DND-41 (cell line): Measurements from ENCODE around the gene JUNB.

ENCODE experiments used
- ATAC-seq: fragments of 200-7000 bp; cut with Tn5 transposase; 3 replicates; pipeline ENCODE4 v1.9.1; 2021; ENCODE audit warnings: low read depth; ENCODE audit not compliant: insufficient read depth
- DNase-seq: peaks from one replicate; pipeline ENCODE4 v3.0.0-alpha.2; 2020
- H2AFZ ChIP-seq: 2 replicates; pipeline ENCODE4 v1.6.0; 2012; ENCODE audit warnings: low read depth, low read length
- H3K27ac ChIP-seq: 2 replicates; pipeline ENCODE4 v1.5.1; 2012; ENCODE audit warnings: low read length, inconsistent platforms
- H3K27me3 ChIP-seq: fragments of 200-600 bp; sonication (generic); 2 replicates; pipeline ENCODE4 v1.6.0; 2012; ENCODE audit warnings: low read length, mild to moderate bottlenecking, inconsistent platforms; ENCODE audit not compliant: insufficient read depth, poor library complexity
- H3K36me3 ChIP-seq: 2 replicates; pipeline ENCODE4 v1.5.1; 2012; ENCODE audit warnings: low read length, inconsistent platforms; ENCODE audit not compliant: insufficient read depth
- H3K4me1 ChIP-seq: 2 replicates; pipeline ENCODE4 v1.5.1; 2012; ENCODE audit warnings: mild to moderate bottlenecking, low read length; ENCODE audit not compliant: insufficient read depth
- H3K4me2 ChIP-seq: 2 replicates; pipeline ENCODE4 v1.6.0; 2012; ENCODE audit warnings: mild to moderate bottlenecking, moderate library complexity, low read length, inconsistent platforms; ENCODE audit not compliant: insufficient read depth
- H3K4me3 ChIP-seq, 2 experiments: fragments of 200-600 bp in 1 of 2; shearing (Covaris generic) in 1 of 2; 2 replicates each; pipeline ENCODE4 v1.5.1; 2012 to 2016; ENCODE audit warnings: inconsistent platforms in 2 of 2, low read length in 2 of 2, mild to moderate bottlenecking in 2 of 2, low read depth in 1 of 2, moderate library complexity in 1 of 2
- H3K79me2 ChIP-seq: 2 replicates; pipeline ENCODE4 v1.6.0; 2012; ENCODE audit warnings: low read length, inconsistent platforms; ENCODE audit not compliant: insufficient read depth
- H3K9ac ChIP-seq: 2 replicates; pipeline ENCODE4 v1.6.0; 2012; ENCODE audit warnings: low read depth, mild to moderate bottlenecking, inconsistent platforms, low read length, moderate library complexity
- H3K9me3 ChIP-seq: 2 replicates; pipeline ENCODE4 v1.5.1; 2012; ENCODE audit warnings: low read length, moderate library complexity, mild to moderate bottlenecking, inconsistent platforms; ENCODE audit not compliant: insufficient read depth, severe bottlenecking
- H4K20me1 ChIP-seq: 2 replicates; pipeline ENCODE4 v1.6.0; 2012; ENCODE audit warnings: low read length; ENCODE audit not compliant: insufficient read depth
- EZH2 ChIP-seq: IDR thresholded peaks from 3 replicates; pipeline ENCODE4 v1.6.1; 2012; ENCODE audit warnings: borderline replicate concordance, low read depth, mild to moderate bottlenecking, moderate library complexity, low read length, inconsistent platforms; ENCODE audit not compliant: severe bottlenecking
- TF ChIP-seq, protein P1 (sequence below): IDR thresholded peaks from 2 replicates; pipeline ENCODE4 v1.5.1; 2012; ENCODE audit warnings: borderline replicate concordance, low read length, moderate library complexity, mild to moderate bottlenecking; ENCODE audit not compliant: poor library complexity, severe bottlenecking; ENCODE audit errors: extremely low read depth

Gene JUNB

DNA sequence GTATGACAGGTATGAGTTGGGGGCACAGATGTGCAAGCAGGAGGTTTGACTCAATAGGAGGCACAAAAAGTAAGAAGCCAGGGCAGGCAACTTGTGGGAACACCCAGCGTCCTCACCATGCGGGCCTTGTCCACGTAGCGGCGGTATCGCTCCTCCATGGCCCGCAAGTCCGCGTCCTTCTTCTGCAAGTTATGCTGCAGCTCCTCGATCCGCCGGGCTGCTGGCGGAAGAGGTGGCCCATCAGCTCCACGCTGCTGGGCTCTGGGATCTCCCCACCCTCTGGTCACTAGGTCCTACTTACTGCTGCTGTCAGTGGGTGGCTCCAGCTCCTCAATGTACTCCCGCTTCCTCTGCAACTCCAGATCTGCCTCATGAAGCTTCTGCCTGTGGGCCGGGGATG is 26.6 kb upstream of the JUNB start:
- DNase-seq (no peak), ATAC-seq (no peak)
- H3K4me3 ChIP-seq, result no peak overlapping the region

DNA sequence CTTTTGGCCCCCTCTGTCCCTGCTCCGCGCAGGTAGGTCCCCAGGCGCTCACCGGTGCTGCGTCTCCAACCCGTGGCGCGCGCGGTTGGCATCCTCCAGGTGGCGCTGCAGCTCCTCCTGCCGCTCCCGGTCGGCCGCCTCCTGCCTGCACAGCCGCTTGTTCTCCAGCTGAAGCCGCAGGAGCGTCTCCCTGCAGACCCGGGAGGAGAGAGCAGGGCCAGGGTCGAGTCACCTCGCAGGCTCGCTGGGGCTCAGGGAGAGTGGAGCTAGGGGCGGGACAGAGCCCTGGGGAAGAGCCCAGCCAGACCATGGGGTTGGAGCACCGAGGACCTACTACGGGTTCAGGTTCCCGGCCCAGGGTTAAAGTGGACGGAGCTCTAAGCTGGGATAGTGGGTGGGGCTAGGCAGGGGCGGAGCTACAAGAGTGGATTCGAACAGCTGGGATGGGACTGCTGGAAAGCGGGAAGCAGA is 25.2 kb upstream of the JUNB start:
- Histone ChIP-seq H3K27me3 (no peaks in the 10 kb centered on the region), H3K9me3 (no peaks in the 10 kb centered on the region), H4K20me1 (no peaks in the 10 kb centered on the region), H3K4me2 (peak overlapping the region; percentile 66), H3K4me3 (peak overlapping the region in 1 of 2 experiments; percentile 45; a peak in 2 of 4 replicates), H3K27ac (no peak overlapping the region), H3K9ac (peak overlapping the region; percentile 34; the same call in 1 of the 2 replicates), H2AFZ (peak overlapping the region; percentile 65), H3K4me1 (peaks cover 9% of the 10 kb centered on the region), H3K79me2 (no peaks in the 10 kb centered on the region), H3K36me3 (no peaks in the 10 kb centered on the region)
- peak; percentile 87 for DNase-seq
- TF ChIP-seq, protein P1, sequence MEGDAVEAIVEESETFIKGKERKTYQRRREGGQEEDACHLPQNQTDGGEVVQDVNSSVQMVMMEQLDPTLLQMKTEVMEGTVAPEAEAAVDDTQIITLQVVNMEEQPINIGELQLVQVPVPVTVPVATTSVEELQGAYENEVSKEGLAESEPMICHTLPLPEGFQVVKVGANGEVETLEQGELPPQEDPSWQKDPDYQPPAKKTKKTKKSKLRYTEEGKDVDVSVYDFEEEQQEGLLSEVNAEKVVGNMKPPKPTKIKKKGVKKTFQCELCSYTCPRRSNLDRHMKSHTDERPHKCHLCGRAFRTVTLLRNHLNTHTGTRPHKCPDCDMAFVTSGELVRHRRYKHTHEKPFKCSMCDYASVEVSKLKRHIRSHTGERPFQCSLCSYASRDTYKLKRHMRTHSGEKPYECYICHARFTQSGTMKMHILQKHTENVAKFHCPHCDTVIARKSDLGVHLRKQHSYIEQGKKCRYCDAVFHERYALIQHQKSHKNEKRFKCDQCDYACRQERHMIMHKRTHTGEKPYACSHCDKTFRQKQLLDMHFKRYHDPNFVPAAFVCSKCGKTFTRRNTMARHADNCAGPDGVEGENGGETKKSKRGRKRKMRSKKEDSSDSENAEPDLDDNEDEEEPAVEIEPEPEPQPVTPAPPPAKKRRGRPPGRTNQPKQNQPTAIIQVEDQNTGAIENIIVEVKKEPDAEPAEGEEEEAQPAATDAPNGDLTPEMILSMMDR, result peak; percentile 92
- TF ChIP-seq EZH2, result no peak
- peak; percentile 98 for ATAC-seq

More for the DNA sequence above, 26.6 kb upstream of the JUNB start:
- TF ChIP-seq, protein P1, result no peak
- TF ChIP-seq EZH2, result no peak
- H3K9ac ChIP-seq, result no peak overlapping the region
- H3K36me3 ChIP-seq, result no peaks in the 10 kb centered on the region
- no peak overlapping the region for H2AFZ ChIP-seq
- no peaks in the 10 kb centered on the region for H3K27me3 ChIP-seq
- H4K20me1 ChIP-seq, result no peaks in the 10 kb centered on the region
- H3K79me2 ChIP-seq, result no peaks in the 10 kb centered on the region
- H3K4me1 ChIP-seq, result peaks cover 11% of the 10 kb centered on the region
- no peak overlapping the region for H3K4me2 ChIP-seq
- H3K27ac ChIP-seq, result no peak overlapping the region
- H3K9me3 ChIP-seq, result no peaks in the 10 kb centered on the region

DNA sequence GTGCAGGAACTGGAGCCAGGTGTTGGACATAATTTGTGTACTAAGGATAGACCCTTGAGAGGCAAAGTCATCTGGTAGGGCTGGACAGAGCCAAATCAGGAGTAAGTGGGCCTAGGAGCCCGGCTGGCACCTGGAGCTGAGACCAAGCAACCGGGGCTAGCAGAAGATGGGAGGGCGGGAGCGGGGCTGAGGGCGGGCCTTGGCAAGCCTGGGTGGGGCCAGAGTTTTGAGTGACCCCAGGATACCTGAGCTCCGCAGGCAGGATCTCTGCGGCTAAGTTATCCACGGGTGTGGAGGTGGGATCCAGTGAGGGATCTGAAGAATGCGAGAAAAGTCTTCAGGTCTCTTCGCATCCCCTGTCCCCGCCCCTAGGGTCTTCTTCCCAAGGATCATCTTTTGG is 24.1 kb upstream of the JUNB start:
- no peak for DNase-seq
- no peak overlapping the region for H3K9ac ChIP-seq
- no peak overlapping the region for H3K27ac ChIP-seq
- H3K27me3 ChIP-seq, result no peaks in the 10 kb centered on the region
- no peak overlapping the region for H3K4me3 ChIP-seq
- H3K79me2 ChIP-seq, result no peaks in the 10 kb centered on the region
- no peak overlapping the region for H3K4me2 ChIP-seq
- no peak for TF ChIP-seq EZH2
- TF ChIP-seq, protein P1, result no peak
- no peaks in the 10 kb centered on the region for H3K9me3 ChIP-seq
- no peaks in the 10 kb centered on the region for H4K20me1 ChIP-seq
- H3K36me3 ChIP-seq, result no peaks in the 10 kb centered on the region
- ATAC-seq, result no peak
- H2AFZ ChIP-seq, result no peak overlapping the region
- H3K4me1 ChIP-seq, result peaks cover 9% of the 10 kb centered on the region
